Measurements from ENCODE around the gene MRPL3.

Gene MRPL3

DNA sequence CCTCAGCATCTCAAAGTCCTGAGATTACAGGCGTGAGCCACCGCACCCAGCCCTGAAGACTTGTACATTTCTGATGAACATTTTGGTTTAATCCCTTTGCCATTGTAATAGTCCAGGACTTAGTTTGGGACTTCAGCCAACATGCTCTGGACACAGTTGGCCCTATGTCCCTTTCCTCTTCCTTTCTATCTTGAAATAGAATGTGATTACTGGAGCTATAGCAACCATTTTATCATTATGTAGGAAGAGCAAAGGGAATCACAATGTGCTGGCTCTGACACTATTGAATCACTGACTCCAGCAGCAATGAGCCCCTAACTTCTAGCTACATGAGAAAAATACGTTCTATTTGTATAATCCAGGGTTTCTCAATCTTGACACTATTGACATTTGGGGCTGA lies 34.8 kb upstream of the MRPL3 start:
- no peaks in the 10 kb centered on the region for H3K36me3 ChIP-seq (ENCODE audit: insufficient read depth, low read length)
- no peaks in the 10 kb centered on the region for H4K20me1 ChIP-seq (ENCODE audit: insufficient read depth, low read length, poor library complexity, severe bottlenecking)
- no peaks in the 10 kb centered on the region for H3K4me1 ChIP-seq (ENCODE audit: insufficient read depth, low read length, poor library complexity, severe bottlenecking)
- no peaks in the 10 kb centered on the region for H3K27me3 ChIP-seq (ENCODE audit: insufficient read depth, low read length, poor library complexity, severe bottlenecking)
- TF ChIP-seq EZH2phosphoT487 (IDR thresholded peaks at IDR 0.05; ENCODE audit: borderline replicate concordance), result no peak
- TF ChIP-seq, protein P1, sequence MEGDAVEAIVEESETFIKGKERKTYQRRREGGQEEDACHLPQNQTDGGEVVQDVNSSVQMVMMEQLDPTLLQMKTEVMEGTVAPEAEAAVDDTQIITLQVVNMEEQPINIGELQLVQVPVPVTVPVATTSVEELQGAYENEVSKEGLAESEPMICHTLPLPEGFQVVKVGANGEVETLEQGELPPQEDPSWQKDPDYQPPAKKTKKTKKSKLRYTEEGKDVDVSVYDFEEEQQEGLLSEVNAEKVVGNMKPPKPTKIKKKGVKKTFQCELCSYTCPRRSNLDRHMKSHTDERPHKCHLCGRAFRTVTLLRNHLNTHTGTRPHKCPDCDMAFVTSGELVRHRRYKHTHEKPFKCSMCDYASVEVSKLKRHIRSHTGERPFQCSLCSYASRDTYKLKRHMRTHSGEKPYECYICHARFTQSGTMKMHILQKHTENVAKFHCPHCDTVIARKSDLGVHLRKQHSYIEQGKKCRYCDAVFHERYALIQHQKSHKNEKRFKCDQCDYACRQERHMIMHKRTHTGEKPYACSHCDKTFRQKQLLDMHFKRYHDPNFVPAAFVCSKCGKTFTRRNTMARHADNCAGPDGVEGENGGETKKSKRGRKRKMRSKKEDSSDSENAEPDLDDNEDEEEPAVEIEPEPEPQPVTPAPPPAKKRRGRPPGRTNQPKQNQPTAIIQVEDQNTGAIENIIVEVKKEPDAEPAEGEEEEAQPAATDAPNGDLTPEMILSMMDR (conservative IDR thresholded peaks at IDR 0.05; ENCODE audit: low read length), result no peak
- no peak overlapping the region for H2AFZ ChIP-seq (ENCODE audit: low read length)
- H3K79me2 ChIP-seq (ENCODE audit: insufficient read depth, low read length), result no peaks in the 10 kb centered on the region
- no peak overlapping the region for H3K4me3 ChIP-seq (ENCODE audit: low read length, poor library complexity, severe bottlenecking)
- no peak overlapping the region for H3K4me2 ChIP-seq (ENCODE audit: low read depth, low read length, poor library complexity, severe bottlenecking)
- no peaks in the 10 kb centered on the region for H3K9me3 ChIP-seq (ENCODE audit: insufficient read depth, low read depth, low read length)
- H3F3A ChIP-seq (ENCODE audit: low read depth), result no peaks in the 10 kb centered on the region
- H3K9ac ChIP-seq (ENCODE audit: low read depth, low read length, poor library complexity, severe bottlenecking), result no peak overlapping the region
- no peaks in the 10 kb centered on the region for H3K9me2 ChIP-seq (replicated peaks; ENCODE audit: low read depth, low read length)

DNA sequence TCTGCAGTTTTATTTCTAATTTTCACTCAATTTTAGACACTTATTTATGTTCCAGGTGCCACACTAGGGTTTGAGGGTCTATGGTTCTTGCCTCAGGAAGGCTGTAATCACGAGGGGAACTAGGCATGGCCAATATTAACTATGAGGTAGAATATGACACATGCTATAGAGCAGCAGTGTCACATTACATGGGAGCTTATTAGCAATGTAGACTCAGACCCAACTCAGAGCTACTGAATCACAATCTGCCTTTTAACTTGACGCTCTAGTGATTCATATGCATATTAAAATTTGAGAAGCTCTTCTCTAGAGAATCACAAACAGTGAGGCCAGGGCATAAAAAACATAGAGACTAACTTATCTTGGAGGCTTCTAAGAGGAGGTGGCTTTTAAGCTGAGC lies 32.8 kb upstream of the MRPL3 start:
- no peaks in the 10 kb centered on the region for H3K36me3 ChIP-seq (ENCODE audit: insufficient read depth, low read length)
- no peaks in the 10 kb centered on the region for H3K79me2 ChIP-seq (ENCODE audit: insufficient read depth, low read length)
- no peaks in the 10 kb centered on the region for H3F3A ChIP-seq (ENCODE audit: low read depth)
- H2AFZ ChIP-seq (ENCODE audit: low read length), result no peak overlapping the region
- H3K9me3 ChIP-seq (ENCODE audit: insufficient read depth, low read depth, low read length), result no peaks in the 10 kb centered on the region
- H3K4me3 ChIP-seq (ENCODE audit: low read length, poor library complexity, severe bottlenecking), result no peak overlapping the region
- no peaks in the 10 kb centered on the region for H4K20me1 ChIP-seq (ENCODE audit: insufficient read depth, low read length, poor library complexity, severe bottlenecking)
- no peaks in the 10 kb centered on the region for H3K4me1 ChIP-seq (ENCODE audit: insufficient read depth, low read length, poor library complexity, severe bottlenecking)
- H3K9ac ChIP-seq (ENCODE audit: low read depth, low read length, poor library complexity, severe bottlenecking), result no peak overlapping the region
- no peak for TF ChIP-seq EZH2phosphoT487 (IDR thresholded peaks at IDR 0.05; ENCODE audit: borderline replicate concordance)
- TF ChIP-seq, protein P1 (conservative IDR thresholded peaks at IDR 0.05; ENCODE audit: low read length), result no peak
- H3K4me2 ChIP-seq (ENCODE audit: low read depth, low read length, poor library complexity, severe bottlenecking), result no peak overlapping the region
- H3K27me3 ChIP-seq (ENCODE audit: insufficient read depth, low read length, poor library complexity, severe bottlenecking), result no peaks in the 10 kb centered on the region
- no peaks in the 10 kb centered on the region for H3K9me2 ChIP-seq (replicated peaks; ENCODE audit: low read depth, low read length)

DNA sequence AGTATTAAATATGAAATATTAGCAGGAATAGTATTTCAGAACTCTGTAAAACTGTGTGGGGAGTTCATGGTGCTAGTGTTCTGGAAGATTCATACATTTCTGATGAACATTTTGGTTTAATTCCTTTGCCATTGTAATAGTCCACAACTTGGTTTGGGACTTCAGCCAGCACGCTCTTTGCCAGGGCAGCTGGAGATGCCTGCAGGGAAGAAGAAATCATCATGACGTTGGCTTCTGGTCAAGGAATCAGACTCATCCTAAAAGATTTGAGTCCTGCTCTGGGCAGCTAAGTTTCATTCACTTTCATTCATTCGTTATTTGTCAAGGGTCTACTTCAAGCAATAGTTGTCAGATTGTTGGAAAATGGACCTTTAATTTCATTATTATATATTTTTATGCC lies 32.4 kb upstream of the MRPL3 start:
- Histone ChIP-seq H3K27me3 (ENCODE audit: insufficient read depth, low read length, poor library complexity, severe bottlenecking) (no peaks in the 10 kb centered on the region), H2AFZ (ENCODE audit: low read length) (no peak overlapping the region), H3K9ac (ENCODE audit: low read depth, low read length, poor library complexity, severe bottlenecking) (no peak overlapping the region), H3F3A (ENCODE audit: low read depth) (no peaks in the 10 kb centered on the region), H3K79me2 (ENCODE audit: insufficient read depth, low read length) (no peaks in the 10 kb centered on the region), H3K4me2 (ENCODE audit: low read depth, low read length, poor library complexity, severe bottlenecking) (no peak overlapping the region), H3K9me3 (ENCODE audit: insufficient read depth, low read depth, low read length) (no peaks in the 10 kb centered on the region), H3K9me2 (replicated peaks; ENCODE audit: low read depth, low read length) (no peaks in the 10 kb centered on the region), H3K4me3 (ENCODE audit: low read length, poor library complexity, severe bottlenecking) (no peak overlapping the region), H3K4me1 (ENCODE audit: insufficient read depth, low read length, poor library complexity, severe bottlenecking) (no peaks in the 10 kb centered on the region), H4K20me1 (ENCODE audit: insufficient read depth, low read length, poor library complexity, severe bottlenecking) (no peaks in the 10 kb centered on the region), H3K36me3 (ENCODE audit: insufficient read depth, low read length) (no peaks in the 10 kb centered on the region)
- TF ChIP-seq EZH2phosphoT487 (IDR thresholded peaks at IDR 0.05; ENCODE audit: borderline replicate concordance), result no peak
- TF ChIP-seq, protein P1 (conservative IDR thresholded peaks at IDR 0.05; ENCODE audit: low read length), result no peak
